Skeletal muscle satellite cell (primary cell): Measurements from ENCODE around the gene EBF4.

Source experiments
- H3K27me3 ChIP-seq: 2 replicates; pipeline ENCODE4 v1.7.0; 2013; ENCODE audit warnings: low read length; ENCODE audit not compliant: control insufficient read depth, insufficient read depth
- H3K36me3 ChIP-seq: 2 replicates; pipeline ENCODE4 v1.7.0; 2013; ENCODE audit warnings: mild to moderate bottlenecking, control low read depth, low read length; ENCODE audit not compliant: insufficient read depth
- H3K4me1 ChIP-seq: 2 replicates; pipeline ENCODE4 v1.7.0; 2013; ENCODE audit warnings: low read length; ENCODE audit not compliant: control insufficient read depth, insufficient read depth
- H3K4me2 ChIP-seq: 2 replicates; pipeline ENCODE4 v1.7.0; 2013; ENCODE audit warnings: mild to moderate bottlenecking, low read length
- H3K4me3 ChIP-seq: 2 replicates; pipeline ENCODE4 v1.7.0; 2013; ENCODE audit warnings: low read length
- H3K9ac ChIP-seq: 2 replicates; pipeline ENCODE4 v1.7.0; 2013; ENCODE audit warnings: mild to moderate bottlenecking, low read depth, low read length, moderate library complexity
- H3K9me3 ChIP-seq: replicated peaks from 2 replicates; pipeline ENCODE4 v1.7.0; 2013; ENCODE audit warnings: mild to moderate bottlenecking, control low read depth, low read length

The EBF4 gene

GRCh38 chr20:2794866-2795447 is 102.4 kb downstream of the EBF4 start:
- no peaks in the 10 kb centered on the region for H3K36me3 ChIP-seq
- no peaks in the 10 kb centered on the region for H3K9me3 ChIP-seq
- no peaks in the 10 kb centered on the region for H3K4me1 ChIP-seq
- peaks cover 81% of the 10 kb centered on the region for H3K27me3 ChIP-seq
- no peak overlapping the region for H3K9ac ChIP-seq
- H3K4me2 ChIP-seq, result no peak overlapping the region
- H3K4me3 ChIP-seq, result no peak overlapping the region

- Histone ChIP-seq H3K4me1 (no peaks in the 10 kb centered on the region), H3K27me3 (peaks cover 86% of the 10 kb centered on the region), H3K4me2 (no peak overlapping the region), H3K9me3 (no peaks in the 10 kb centered on the region), H3K36me3 (no peaks in the 10 kb centered on the region), H3K9ac (no peak overlapping the region), H3K4me3 (no peak overlapping the region)
These were observed 102.9 kb downstream of the EBF4 start for GRCh38 chr20:2795451-2795850.

DNA sequence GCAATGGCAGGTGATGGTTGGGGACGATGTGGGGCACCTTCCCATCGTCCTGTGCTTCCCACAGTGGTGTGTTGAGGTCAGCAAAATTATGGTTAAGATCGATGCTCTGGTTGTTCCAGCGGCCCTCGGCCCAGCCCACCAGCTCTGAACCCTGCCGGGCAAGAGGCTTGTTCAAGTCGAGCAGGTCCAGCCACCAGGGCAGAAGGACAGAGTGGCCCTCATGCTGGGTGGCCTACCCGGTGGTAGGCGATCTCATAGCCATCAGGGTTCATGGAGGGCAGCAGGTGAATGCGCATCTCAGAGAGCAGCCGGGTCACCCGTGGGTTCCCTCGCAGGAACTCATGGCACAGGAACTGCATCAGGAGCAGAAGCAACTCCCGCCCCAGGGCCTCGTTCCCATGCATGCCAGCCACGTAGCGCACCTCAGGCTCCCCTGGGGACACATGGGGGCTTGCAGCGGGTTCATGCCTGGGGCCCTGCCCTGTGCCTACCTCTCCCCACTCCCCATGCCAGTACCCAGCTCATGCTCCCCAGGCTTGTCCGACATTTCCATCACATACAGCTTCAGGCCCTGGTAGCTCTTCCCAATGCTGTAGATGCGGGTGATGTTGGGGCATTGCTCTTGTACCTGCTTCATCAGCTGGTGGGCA is 103.6 kb downstream of the EBF4 start:
- Histone ChIP-seq H3K4me2 (no peak overlapping the region), H3K36me3 (no peaks in the 10 kb centered on the region), H3K9ac (no peak overlapping the region), H3K4me3 (no peak overlapping the region), H3K4me1 (no peaks in the 10 kb centered on the region), H3K9me3 (peaks cover 3% of the 10 kb centered on the region), H3K27me3 (peaks cover 87% of the 10 kb centered on the region)

DNA sequence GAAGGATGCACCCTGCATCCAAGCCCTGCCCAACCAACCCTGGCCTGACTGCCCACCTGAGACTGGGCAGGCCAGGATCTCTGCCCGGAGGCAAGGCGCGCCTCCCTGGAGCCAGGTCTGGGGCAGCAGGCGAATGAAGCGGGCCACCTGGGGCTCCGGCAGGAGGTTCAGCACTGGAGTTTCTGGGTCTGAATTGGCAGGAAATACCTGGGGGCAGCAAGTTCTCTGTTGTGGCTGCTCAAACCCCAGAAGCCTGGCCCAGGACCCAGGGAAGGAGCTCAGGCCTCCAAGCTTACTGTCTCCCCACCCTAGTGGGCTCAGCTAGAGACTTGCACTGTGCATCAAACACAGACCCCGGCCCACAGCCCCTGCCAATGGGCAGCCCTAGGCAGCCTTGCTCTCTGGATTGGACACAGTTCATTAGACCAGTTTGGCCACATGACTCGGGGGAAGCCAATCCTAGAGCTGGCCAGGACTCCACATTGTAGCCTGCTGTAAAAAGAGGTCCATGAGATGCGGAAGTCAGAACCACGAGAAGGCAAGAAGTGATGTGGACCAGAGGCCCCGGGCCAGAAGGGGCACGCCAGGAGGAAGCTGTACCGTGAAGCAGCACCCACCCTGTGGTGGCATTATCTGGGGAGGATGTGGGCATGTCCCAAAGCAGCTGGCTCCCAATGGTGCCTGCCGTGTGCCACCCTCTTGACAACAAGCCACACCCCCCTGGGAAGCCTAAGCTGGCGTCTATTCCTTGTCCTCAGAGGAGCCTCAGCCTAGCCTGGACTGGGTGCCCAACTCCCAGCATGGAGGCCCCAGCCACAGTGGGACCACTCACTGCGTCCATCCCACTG is 104.8 kb downstream of the EBF4 start:
- no peak overlapping the region for H3K9ac ChIP-seq
- peaks cover 86% of the 10 kb centered on the region for H3K27me3 ChIP-seq
- H3K9me3 ChIP-seq, result peaks cover 7% of the 10 kb centered on the region
- H3K36me3 ChIP-seq, result no peaks in the 10 kb centered on the region
- H3K4me2 ChIP-seq, result no peak overlapping the region
- H3K4me3 ChIP-seq, result no peak overlapping the region
- no peaks in the 10 kb centered on the region for H3K4me1 ChIP-seq

DNA sequence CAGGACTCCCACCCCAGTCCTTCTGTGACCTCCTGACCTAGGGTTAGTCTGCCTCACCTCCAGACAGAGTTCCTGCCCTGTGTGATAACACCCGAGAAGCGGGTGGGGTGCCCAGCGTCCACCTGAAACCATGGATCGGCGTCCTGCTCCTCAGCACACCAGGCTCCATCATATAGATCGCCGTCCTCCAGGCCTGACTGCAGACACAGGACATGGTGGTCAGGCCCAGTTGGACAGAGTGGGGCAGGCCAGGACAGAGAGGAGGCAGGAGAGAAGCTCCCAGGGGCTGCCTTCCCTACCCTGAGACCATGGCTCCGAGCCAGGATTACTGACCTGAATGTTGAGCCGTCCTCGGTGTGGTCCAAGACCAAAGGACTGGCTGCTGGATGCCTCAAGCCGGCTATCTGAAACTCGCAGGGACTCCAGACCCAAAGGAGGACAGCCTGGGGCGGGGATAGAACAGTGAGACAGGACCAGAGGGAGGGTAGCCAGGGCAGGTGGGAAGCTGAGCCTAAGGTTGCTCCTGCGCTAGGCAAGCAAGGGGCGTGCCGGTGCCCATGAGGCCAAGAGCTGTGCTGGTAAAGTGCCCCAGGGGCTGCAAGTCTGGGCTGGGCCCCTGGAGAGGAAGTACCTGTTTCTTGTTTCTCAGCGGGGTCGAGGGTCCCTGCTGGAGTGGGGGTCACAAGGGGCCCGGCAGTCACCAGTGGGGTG is 105.7 kb downstream of the EBF4 start:
- H3K4me2 ChIP-seq, result no peak overlapping the region
- no peak overlapping the region for H3K4me3 ChIP-seq
- H3K27me3 ChIP-seq, result peaks cover 83% of the 10 kb centered on the region
- no peaks in the 10 kb centered on the region for H3K36me3 ChIP-seq
- peaks cover 7% of the 10 kb centered on the region for H3K9me3 ChIP-seq
- H3K9ac ChIP-seq, result no peak overlapping the region
- H3K4me1 ChIP-seq, result no peaks in the 10 kb centered on the region

DNA sequence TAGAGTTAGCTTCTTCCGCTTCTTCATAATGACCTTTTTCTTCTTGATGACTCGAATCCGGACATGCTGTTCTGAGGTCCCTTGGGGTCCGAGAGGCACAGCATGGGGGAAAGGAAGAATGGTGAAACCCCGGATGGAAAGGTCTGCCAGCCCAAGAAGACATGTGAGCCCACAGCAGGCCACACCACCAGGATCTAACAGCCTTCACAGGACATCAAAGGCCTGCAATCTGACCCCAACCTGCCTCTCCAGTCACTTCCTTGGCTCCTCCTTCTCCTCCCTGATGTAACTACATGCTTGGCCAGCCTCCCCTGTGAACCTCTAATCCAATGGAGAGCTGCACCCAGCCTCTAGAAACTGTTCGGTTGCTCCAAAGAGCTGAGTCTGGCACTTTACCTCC is 106.2 kb downstream of the EBF4 start:
- peaks cover 82% of the 10 kb centered on the region for H3K27me3 ChIP-seq
- no peaks in the 10 kb centered on the region for H3K4me1 ChIP-seq
- no peaks in the 10 kb centered on the region for H3K36me3 ChIP-seq
- no peak overlapping the region for H3K9ac ChIP-seq
- H3K9me3 ChIP-seq, result peaks cover 7% of the 10 kb centered on the region
- no peak overlapping the region for H3K4me2 ChIP-seq
- no peak overlapping the region for H3K4me3 ChIP-seq

DNA sequence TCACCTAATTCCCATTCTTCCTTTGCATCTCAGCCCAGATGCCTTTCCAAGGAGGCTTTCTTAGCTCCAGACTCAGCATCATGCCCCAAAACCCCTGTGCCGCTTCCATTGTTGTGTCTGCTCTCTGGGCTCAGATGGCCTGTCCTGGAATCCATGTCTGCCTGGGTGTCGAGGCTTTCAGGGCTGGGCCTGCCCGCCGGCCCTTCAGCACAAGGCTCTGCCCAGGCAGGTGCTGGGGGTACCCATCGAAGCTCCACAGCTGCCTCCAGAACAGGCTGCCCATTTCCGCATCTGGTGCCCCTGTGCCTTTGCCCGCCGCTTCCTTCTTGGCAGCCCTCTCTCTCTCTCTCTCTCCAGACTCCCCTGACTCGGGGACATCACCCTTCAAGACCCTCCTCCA is 106.7 kb downstream of the EBF4 start:
- Histone ChIP-seq H3K9ac (no peak overlapping the region), H3K36me3 (no peaks in the 10 kb centered on the region), H3K4me3 (peak overlapping the region; percentile 65), H3K4me1 (no peaks in the 10 kb centered on the region), H3K4me2 (peak overlapping the region; percentile 64), H3K9me3 (peaks cover 7% of the 10 kb centered on the region), H3K27me3 (peaks cover 82% of the 10 kb centered on the region)

- H3K4me1 ChIP-seq, result no peaks in the 10 kb centered on the region
- peaks cover 7% of the 10 kb centered on the region for H3K9me3 ChIP-seq
- H3K36me3 ChIP-seq, result no peaks in the 10 kb centered on the region
- H3K4me2 ChIP-seq, result peak overlapping the region; percentile 64
- H3K4me3 ChIP-seq, result peak overlapping the region; percentile 65
- no peak overlapping the region for H3K9ac ChIP-seq
- peaks cover 82% of the 10 kb centered on the region for H3K27me3 ChIP-seq
These were observed 107.3 kb downstream of the EBF4 start for GRCh38 chr20:2799688-2800520.

DNA sequence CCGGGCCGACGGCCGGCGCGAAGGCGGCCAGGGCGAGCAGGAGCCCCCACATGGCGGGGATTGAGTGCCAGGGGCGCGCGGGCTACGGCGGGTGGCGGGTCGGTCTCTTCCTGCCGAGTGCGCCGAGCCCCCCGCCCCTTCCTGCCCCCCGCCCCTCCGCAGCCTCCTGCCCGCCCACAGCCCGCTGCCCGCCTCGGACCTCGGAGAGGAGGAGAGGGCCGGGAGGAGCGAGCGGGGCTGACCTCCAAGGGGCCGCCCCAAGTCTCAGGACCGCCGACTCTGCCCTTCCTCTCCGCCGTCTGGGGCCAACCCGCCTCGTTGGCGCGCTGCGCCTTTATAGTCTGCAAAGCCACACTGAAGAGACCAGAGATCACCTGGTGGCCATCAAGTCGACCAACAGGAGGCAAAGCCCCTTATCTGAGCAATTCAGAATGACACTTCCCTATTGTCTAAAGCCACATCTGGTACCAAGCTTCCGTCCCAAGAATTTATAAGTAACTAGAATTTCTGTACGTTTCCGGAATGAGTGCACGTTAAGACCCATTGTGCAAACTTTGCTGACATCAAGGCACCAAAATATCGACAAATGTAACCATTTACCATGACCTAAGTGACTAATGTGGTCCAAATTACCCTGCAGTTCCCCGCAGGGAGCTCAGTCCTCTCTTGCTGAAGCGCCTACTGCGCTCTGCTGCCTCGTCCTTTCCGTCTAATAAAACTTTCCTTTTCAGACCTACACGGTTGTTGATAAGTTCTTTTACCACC is 108.1 kb downstream of the EBF4 start, which contains the start of gene CPXM1:
CPXM1 (minus strand) TSS at position 107 of the 765 bp plus-strand sequence; CDS start at position 52, 55 bp downstream.
- Histone ChIP-seq H3K4me1 (no peaks in the 10 kb centered on the region), H3K9ac (no peak within 1 kb of the TSS), H3K27me3 (peaks cover 85% of the 10 kb centered on the region), H3K36me3 (no peaks in the 10 kb centered on the region), H3K9me3 (peaks cover 7% of the 10 kb centered on the region), H3K4me3 (peak within 1 kb of the TSS; percentile 65), H3K4me2 (peak within 1 kb of the TSS; percentile 64)

DNA sequence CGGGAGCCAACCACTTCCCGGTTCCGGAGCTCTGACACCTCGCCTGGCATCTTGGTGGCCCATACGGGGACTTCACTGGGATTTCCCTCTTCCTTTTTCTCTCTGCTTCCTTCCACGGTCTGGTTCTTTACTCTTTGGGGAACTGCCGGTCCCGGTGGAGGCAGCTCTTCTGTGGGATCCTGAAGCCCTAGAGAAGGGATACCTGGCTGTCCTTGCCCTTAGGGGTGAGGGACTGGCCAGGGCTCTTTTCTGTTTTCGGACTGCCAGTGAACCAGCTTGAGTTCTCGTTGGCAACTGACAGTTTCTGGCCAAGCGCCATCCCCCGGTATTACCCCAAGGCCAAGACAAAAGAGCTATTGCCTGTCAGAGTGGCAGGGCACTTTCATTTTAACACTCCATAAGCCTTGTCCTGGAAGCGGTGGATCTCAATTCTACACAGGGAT is 108.7 kb downstream of the EBF4 start:
- peaks cover 87% of the 10 kb centered on the region for H3K27me3 ChIP-seq
- no peaks in the 10 kb centered on the region for H3K36me3 ChIP-seq
- H3K9me3 ChIP-seq, result peaks cover 7% of the 10 kb centered on the region
- H3K4me3 ChIP-seq, result no peak overlapping the region
- no peak overlapping the region for H3K9ac ChIP-seq
- no peak overlapping the region for H3K4me2 ChIP-seq
- H3K4me1 ChIP-seq, result peaks cover 4% of the 10 kb centered on the region
